Esophagus muscularis mucosa (tissue), 4 donors: ENCODE data around the gene BTAF1. TPM values are rescaled to one million over a fixed set of nuclear protein-coding genes. Genes with fewer than 3 reads are reported as not detected.

Experiments
- DNase-seq: peaks from one replicate; pipeline ENCODE4 v3.0.0-alpha.2; 2017; ENCODE audit errors: extremely low spot score
- H3K27ac ChIP-seq, 4 donors: fragments of 200-600 bp; sonication (generic); replicated peaks in 1 of 4; 1 replicate in 3 of 4; 2 replicates in 1 of 4; pipeline ENCODE4 v1.5.1; 2016 to 2019; ENCODE audit warnings: mild to moderate bottlenecking in 1 of 4
- H3K27me3 ChIP-seq, 4 donors: fragments of 200-600 bp; sonication (generic); one replicate each; pipeline versions ENCODE4 v1.5.1 to v1.6.0; 2016 to 2019
- H3K36me3 ChIP-seq, 4 donors: fragments of 200-600 bp; sonication (generic); one replicate each; pipeline ENCODE4 v1.5.1; 2016 to 2019
- H3K4me1 ChIP-seq, 4 donors: fragments of 200-600 bp; sonication (generic); one replicate each; pipeline ENCODE4 v1.5.1; 2016 to 2019
- H3K4me3 ChIP-seq, 4 donors: fragments of 200-600 bp; sonication (generic); 1 replicate in 2 of 4; 2 replicates in 2 of 4; pipeline ENCODE4 v1.5.1; 2016 to 2019; ENCODE audit warnings: mild to moderate bottlenecking in 4 of 4, moderate library complexity in 1 of 4
- H3K9me3 ChIP-seq, 4 donors: fragments of 200-600 bp; sonication (generic); 1 replicate in 3 of 4; 2 replicates in 1 of 4; pipeline ENCODE4 v1.5.1; 2016 to 2019
- EP300 ChIP-seq: sonication (generic); formaldehyde crosslinking; IDR thresholded peaks from one replicate; pipeline ENCODE4 v1.6.1; 2017; ENCODE audit warnings: antibody characterized with exemption
- POLR2A ChIP-seq: fragments of 450-650 bp; IDR thresholded peaks from one replicate; pipeline ENCODE4 v1.6.1; 2017; ENCODE audit warnings: antibody characterized with exemption, moderate library complexity, mild to moderate bottlenecking, low read depth
- POLR2AphosphoS5 ChIP-seq, 2 donors: sonication (generic); formaldehyde crosslinking; IDR thresholded peaks; one replicate each; pipeline ENCODE4 v1.6.1; 2017; ENCODE audit warnings: antibody characterized with exemption in 2 of 2
- WGBS: methylation state at CpG from one replicate; pipeline ENCODE4 v1.1.5; 2018; 5-methylcytosine and 5-hydroxymethylcytosine counted together
- intact Hi-C: fragments of 100-400 bp; cut with DNase I; formaldehyde crosslinking; loops from one replicate; pipeline ENCODE4 v1.15.1; 2023
- total RNA-seq, 4 donors: library from RNA; depleted of rRNA; stranded (reverse); fragments of >200 nt; gene quantifications; one replicate each; pipeline versions ENCODE4 v1.1.0 to v1.2.1, GENCODE V29; 2016
- TF ChIP-seq, protein P1 (sequence below), 3 experiments: fragments of 200-600 bp in 2 of 3; fragments of 450-650 bp in 1 of 3; sonication (generic) in 2 of 3; IDR thresholded peaks; one replicate each; pipeline ENCODE4 v1.5.1; 2017 to 2019; ENCODE audit warnings: antibody characterized with exemption in 3 of 3, mild to moderate bottlenecking in 2 of 3, moderate library complexity in 1 of 3

BTAF1 gene
- total RNA-seq = 10 to 100 TPM; 20.7 to 48.6 (median 26.1) TPM

DNA sequence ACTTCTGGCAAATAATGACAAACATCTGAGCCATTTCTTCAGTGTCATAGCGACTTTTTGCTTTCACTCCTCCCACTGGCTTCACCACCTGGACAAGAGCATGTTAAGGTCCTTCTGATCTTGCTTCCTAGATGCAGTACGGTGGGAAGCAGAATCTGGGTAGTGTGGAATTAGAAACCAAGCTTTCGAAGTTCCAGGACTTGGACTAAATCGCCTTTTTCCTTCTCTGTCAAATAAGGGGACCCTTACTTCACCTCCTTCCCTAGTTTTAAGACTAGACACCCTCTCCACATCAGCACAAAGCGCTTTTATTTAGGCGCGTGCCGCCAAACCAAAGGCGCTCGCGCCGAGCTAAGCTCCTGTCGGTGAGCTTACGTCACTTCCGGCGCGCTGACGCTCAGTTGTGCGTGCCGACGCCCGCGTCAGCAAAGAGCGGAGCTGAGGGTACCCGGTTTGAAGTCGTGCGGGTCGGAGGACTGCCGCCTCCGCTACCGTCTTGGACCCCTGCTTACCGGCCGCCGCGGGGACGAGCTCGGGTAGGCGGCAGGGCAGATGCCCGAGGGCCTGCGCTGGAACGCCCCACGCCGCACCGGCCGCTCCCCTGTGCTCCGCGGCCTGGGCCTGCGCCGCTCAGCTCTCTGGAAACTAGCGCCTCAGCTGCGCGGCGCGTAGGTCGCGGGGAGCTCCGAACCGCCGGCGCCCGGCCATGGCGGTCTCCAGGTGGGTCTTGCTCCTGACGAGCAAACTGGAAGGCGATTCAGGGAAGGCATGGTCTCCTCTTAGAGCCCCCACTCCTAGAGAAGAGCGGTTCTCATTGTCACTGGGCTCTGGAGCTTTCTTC, at the start of gene BTAF1:
TSS of gene BTAF1 (plus strand) at position 400 of the 841 bp plus-strand sequence. CDS start at position 707, 307 bp downstream.
- Histone ChIP-seq H3K27me3 (no peaks in the 10 kb centered on the region), H3K4me3 (peak within 1 kb of the TSS; percentile 76 to 86 (median 82)), H3K36me3 (no peaks in the 10 kb centered on the region), H3K9me3 (peaks cover 0 to 6% (median 0%) of the 10 kb centered on the region in 4 donors), H3K4me1 (peaks cover 11 to 48% (median 41%) of the 10 kb centered on the region in 4 donors), H3K27ac (peak within 1 kb of the TSS; percentile 91 to 98 (median 96))
- 0% methylated on average over 25 of the region's 65 CpGs for WGBS
- peak; percentile 97 for DNase-seq
- TF ChIP-seq, protein P1, sequence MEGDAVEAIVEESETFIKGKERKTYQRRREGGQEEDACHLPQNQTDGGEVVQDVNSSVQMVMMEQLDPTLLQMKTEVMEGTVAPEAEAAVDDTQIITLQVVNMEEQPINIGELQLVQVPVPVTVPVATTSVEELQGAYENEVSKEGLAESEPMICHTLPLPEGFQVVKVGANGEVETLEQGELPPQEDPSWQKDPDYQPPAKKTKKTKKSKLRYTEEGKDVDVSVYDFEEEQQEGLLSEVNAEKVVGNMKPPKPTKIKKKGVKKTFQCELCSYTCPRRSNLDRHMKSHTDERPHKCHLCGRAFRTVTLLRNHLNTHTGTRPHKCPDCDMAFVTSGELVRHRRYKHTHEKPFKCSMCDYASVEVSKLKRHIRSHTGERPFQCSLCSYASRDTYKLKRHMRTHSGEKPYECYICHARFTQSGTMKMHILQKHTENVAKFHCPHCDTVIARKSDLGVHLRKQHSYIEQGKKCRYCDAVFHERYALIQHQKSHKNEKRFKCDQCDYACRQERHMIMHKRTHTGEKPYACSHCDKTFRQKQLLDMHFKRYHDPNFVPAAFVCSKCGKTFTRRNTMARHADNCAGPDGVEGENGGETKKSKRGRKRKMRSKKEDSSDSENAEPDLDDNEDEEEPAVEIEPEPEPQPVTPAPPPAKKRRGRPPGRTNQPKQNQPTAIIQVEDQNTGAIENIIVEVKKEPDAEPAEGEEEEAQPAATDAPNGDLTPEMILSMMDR (IDR thresholded peaks at IDR 0.05) = peak in 1 of 3 experiments; percentile 12
- TF ChIP-seq POLR2AphosphoS5 (IDR thresholded peaks at IDR 0.05) = peak; percentile 99
- no peak for TF ChIP-seq EP300
- TF ChIP-seq POLR2A = peak; percentile 89
- intact Hi-C loops = no loop called here

DNA sequence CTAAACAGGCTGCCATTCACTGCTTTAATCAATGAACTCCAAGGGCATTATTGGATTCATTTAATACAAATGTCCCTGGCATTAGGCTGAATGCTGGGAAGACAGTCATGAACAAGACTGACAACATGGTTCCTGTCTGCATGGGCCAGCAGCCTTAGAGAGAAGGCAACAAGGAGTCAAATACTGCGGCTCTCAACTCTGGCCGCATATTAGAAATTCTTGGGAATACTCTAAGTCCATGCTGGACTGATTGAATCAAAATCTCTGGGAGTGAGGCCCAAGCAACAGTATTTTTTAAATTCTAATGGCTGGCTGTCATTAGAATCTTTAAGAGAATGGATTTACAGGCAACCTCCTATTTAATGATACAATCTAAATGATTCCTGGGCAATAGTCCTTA, 48.4 kb upstream of the BTAF1 start:
- 94% methylated on average over 2 of the region's 2 CpGs for WGBS
- intact Hi-C loops = no loop called here
- Histone ChIP-seq H3K36me3 (no peaks in the 10 kb centered on the region), H3K4me1 (peaks cover 0 to 3% (median 0%) of the 10 kb centered on the region in 4 donors), H3K9me3 (no peaks in the 10 kb centered on the region), H3K27ac (no peak overlapping the region), H3K4me3 (no peak overlapping the region), H3K27me3 (no peaks in the 10 kb centered on the region)
- TF ChIP-seq POLR2A = no peak
- TF ChIP-seq, protein P1 (IDR thresholded peaks at IDR 0.05) = no peak
- TF ChIP-seq EP300 = no peak
- no peak for TF ChIP-seq POLR2AphosphoS5 (IDR thresholded peaks at IDR 0.05)
- DNase-seq = no peak

DNA sequence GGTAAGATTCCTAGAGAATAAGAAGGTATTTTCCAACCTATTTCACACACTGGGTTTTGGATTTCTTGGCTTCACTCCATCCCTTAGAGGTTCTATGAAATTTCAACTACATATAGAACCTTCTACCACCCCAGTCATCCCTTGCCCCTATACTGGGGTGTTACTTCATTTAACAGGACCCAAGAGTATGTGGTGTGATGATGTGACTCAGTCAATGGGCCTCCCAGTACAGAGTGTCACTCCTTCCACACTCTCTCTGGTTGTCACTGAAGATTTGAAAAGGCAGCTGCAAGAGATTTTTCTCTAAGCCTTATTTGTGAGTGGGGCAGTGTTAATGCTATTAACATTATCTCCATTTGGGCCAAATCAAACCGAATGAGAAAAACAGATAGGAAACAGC, 47.8 kb upstream of the BTAF1 start:
- no peaks in the 10 kb centered on the region for H3K9me3 ChIP-seq
- H3K27ac ChIP-seq = no peak overlapping the region
- 89% methylated on average over 1 of the region's 1 CpG for WGBS
- H3K4me1 ChIP-seq = peaks cover 0 to 5% (median 0%) of the 10 kb centered on the region in 4 donors
- H3K36me3 ChIP-seq = no peaks in the 10 kb centered on the region
- intact Hi-C loops = no loop called here
- TF ChIP-seq EP300 (no peak), POLR2A (no peak), POLR2AphosphoS5 (IDR thresholded peaks at IDR 0.05) (no peak)
- TF ChIP-seq, protein P1 (IDR thresholded peaks at IDR 0.05) = no peak
- H3K4me3 ChIP-seq = no peak overlapping the region
- H3K27me3 ChIP-seq = no peaks in the 10 kb centered on the region
- no peak for DNase-seq

DNA sequence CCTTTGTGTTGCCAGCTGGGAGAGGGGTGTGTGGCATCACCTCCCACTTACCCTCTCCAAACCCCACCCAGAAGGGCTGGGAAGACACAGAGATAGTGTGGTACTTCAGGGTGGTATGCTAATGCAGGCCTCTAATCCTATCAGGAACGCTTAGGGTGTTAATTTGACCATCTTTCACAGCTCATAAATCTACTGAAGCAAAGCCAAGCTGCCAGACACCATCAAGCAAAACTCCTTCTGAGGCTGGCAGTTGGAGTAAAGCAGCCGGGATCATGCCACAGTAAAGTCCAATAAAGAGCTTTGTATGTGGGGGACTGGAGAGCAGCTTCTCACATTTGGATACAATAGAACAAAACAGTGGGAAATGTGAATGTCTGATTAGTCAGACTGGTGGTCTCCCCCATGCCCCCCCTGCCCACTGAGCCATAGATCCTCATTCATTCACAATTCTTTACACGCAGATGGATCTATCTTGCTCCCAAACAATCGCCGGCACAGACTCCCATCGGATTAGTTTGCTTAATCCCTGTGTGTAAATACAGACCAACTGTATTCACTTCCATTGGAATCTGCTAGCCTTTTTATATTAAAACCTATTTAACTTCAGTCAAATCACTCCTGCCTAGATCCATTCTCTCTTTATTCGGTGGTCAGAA, 43.9 kb upstream of the BTAF1 start:
- intact Hi-C loops = no loop called here
- Histone ChIP-seq H3K4me1 (peaks cover 10 to 16% (median 12%) of the 10 kb centered on the region in 4 donors), H3K9me3 (no peaks in the 10 kb centered on the region), H3K27me3 (no peaks in the 10 kb centered on the region), H3K36me3 (no peaks in the 10 kb centered on the region), H3K27ac (no peak overlapping the region), H3K4me3 (no peak overlapping the region)
- WGBS = 43% methylated on average over 7 of the region's 7 CpGs
- no peak for TF ChIP-seq EP300
- TF ChIP-seq, protein P1 (IDR thresholded peaks at IDR 0.05) = no peak
- TF ChIP-seq POLR2A = no peak
- TF ChIP-seq POLR2AphosphoS5 (IDR thresholded peaks at IDR 0.05) = no peak
- no peak for DNase-seq
